KMS-11 (cell line): ENCODE results near the gene ZNF175.

Experiments used
- H2AFZ ChIP-seq: fragments of 200-600 bp; sonication (generic); 2 replicates; pipeline ENCODE4 v1.6.1; 2016; ENCODE audit warnings: antibody characterized with exemption, mixed run types, low read depth
- H3K27ac ChIP-seq: fragments of 200-600 bp; sonication (generic); 2 replicates; pipeline ENCODE4 v1.6.1; 2016; ENCODE audit warnings: mild to moderate bottlenecking, mixed run types
- H3K27me3 ChIP-seq: fragments of 200-600 bp; sonication (generic); 2 replicates; pipeline ENCODE4 v1.6.1; 2017; ENCODE audit warnings: mild to moderate bottlenecking, low read depth, mixed run types, moderate library complexity; ENCODE audit not compliant: insufficient read depth
- H3K36me3 ChIP-seq: fragments of 200-600 bp; sonication (generic); 2 replicates; pipeline ENCODE4 v1.6.1; 2017; ENCODE audit warnings: mild to moderate bottlenecking, mixed run types; ENCODE audit not compliant: insufficient read depth
- H3K4me1 ChIP-seq: fragments of 200-600 bp; sonication (generic); 2 replicates; pipeline ENCODE4 v1.6.1; 2016; ENCODE audit warnings: mild to moderate bottlenecking, low read depth, mixed run types; ENCODE audit not compliant: poor library complexity, severe bottlenecking
- H3K4me2 ChIP-seq: fragments of 200-600 bp; sonication (generic); 2 replicates; pipeline ENCODE4 v1.7.0; 2016; ENCODE audit warnings: mild to moderate bottlenecking, mixed run types
- H3K4me3 ChIP-seq: fragments of 200-600 bp; sonication (generic); IDR thresholded peaks from 2 replicates; pipeline ENCODE4 v1.6.1; 2017; ENCODE audit warnings: low read depth, low read length, mixed read lengths; ENCODE audit not compliant: insufficient read depth
- H3K79me2 ChIP-seq: fragments of 200-600 bp; sonication (generic); 2 replicates; pipeline ENCODE4 v1.6.1; 2016; ENCODE audit warnings: low read depth, mixed run types; ENCODE audit not compliant: insufficient read depth
- H3K9ac ChIP-seq: fragments of 200-600 bp; sonication (generic); 2 replicates; pipeline ENCODE4 v1.6.1; 2016; ENCODE audit warnings: mild to moderate bottlenecking, mixed run types
- H4K20me1 ChIP-seq: fragments of 200-600 bp; sonication (generic); 2 replicates; pipeline ENCODE4 v1.6.1; 2016; ENCODE audit warnings: mild to moderate bottlenecking, mixed run types; ENCODE audit not compliant: insufficient read depth
- TF ChIP-seq, protein P1 (sequence below): fragments of 200-600 bp; sonication (generic); conservative IDR thresholded peaks from 2 replicates; pipeline ENCODE4 v1.6.1; 2017; ENCODE audit warnings: low read depth, mild to moderate bottlenecking, antibody characterized with exemption, low read length, moderate library complexity, mixed read lengths

Gene ZNF175

DNA sequence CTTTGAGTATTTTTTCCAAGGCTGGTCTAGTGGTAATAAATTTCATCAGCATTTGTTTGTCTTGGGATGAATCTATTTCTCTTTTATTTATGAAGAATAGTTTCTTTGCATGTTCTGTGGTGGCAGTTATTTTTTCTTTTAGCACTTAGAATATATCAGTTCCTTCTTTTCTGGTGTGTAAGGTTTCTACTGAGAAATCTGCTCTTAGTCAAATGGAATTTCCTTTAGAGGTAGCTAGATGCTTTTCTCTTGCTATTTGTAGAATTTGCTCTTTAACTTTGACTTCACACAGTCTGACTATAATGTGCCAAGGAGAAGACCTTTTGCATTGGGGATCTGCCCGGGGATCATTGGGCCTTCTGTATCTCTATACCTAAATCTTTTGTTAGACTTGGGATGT lies 35.5 kb upstream of the ZNF175 start:
- H3K4me3 ChIP-seq: no peak overlapping the region
- H2AFZ ChIP-seq: no peak overlapping the region
- no peaks in the 10 kb centered on the region for H4K20me1 ChIP-seq
- H3K27me3 ChIP-seq: no peaks in the 10 kb centered on the region; the same call in 1 of the 2 replicates
- TF ChIP-seq, protein P1, sequence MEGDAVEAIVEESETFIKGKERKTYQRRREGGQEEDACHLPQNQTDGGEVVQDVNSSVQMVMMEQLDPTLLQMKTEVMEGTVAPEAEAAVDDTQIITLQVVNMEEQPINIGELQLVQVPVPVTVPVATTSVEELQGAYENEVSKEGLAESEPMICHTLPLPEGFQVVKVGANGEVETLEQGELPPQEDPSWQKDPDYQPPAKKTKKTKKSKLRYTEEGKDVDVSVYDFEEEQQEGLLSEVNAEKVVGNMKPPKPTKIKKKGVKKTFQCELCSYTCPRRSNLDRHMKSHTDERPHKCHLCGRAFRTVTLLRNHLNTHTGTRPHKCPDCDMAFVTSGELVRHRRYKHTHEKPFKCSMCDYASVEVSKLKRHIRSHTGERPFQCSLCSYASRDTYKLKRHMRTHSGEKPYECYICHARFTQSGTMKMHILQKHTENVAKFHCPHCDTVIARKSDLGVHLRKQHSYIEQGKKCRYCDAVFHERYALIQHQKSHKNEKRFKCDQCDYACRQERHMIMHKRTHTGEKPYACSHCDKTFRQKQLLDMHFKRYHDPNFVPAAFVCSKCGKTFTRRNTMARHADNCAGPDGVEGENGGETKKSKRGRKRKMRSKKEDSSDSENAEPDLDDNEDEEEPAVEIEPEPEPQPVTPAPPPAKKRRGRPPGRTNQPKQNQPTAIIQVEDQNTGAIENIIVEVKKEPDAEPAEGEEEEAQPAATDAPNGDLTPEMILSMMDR: no peak
- no peak overlapping the region for H3K9ac ChIP-seq
- H3K79me2 ChIP-seq: no peaks in the 10 kb centered on the region
- H3K4me2 ChIP-seq: no peak overlapping the region
- no peaks in the 10 kb centered on the region for H3K4me1 ChIP-seq
- no peaks in the 10 kb centered on the region for H3K36me3 ChIP-seq
- no peak overlapping the region for H3K27ac ChIP-seq

DNA sequence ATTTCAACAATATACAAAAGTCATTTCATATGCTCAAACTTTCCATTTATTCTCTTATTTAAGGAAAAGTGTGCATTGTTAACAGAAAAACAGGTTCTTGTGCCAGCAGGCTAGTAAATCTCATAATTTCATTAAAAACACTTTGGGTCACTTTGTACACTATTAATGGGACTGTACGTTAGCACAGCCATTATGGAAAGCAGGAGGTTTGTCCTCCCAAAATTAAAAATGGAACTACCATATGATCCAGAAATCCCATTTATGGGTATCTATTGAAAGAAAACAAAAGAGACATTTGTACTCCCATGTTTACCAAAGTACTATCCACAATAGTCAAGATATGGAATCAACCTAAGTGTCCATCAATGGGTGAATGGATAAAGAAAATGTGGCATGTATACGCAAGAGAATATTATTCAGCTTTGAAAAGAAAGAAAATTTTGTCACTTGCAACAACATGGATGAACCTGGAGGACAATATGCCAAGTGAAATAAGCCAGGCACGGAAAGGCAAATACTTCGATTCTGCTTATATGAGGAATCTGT lies 31.2 kb upstream of the ZNF175 start:
- H3K27me3 ChIP-seq: no peaks in the 10 kb centered on the region
- no peaks in the 10 kb centered on the region for H3K4me1 ChIP-seq
- no peak overlapping the region for H3K9ac ChIP-seq
- no peak overlapping the region for H3K4me3 ChIP-seq
- H3K36me3 ChIP-seq: no peaks in the 10 kb centered on the region
- H3K4me2 ChIP-seq: no peak overlapping the region
- H2AFZ ChIP-seq: no peak overlapping the region
- TF ChIP-seq, protein P1: no peak
- no peaks in the 10 kb centered on the region for H4K20me1 ChIP-seq
- H3K79me2 ChIP-seq: no peaks in the 10 kb centered on the region
- H3K27ac ChIP-seq: no peak overlapping the region

DNA sequence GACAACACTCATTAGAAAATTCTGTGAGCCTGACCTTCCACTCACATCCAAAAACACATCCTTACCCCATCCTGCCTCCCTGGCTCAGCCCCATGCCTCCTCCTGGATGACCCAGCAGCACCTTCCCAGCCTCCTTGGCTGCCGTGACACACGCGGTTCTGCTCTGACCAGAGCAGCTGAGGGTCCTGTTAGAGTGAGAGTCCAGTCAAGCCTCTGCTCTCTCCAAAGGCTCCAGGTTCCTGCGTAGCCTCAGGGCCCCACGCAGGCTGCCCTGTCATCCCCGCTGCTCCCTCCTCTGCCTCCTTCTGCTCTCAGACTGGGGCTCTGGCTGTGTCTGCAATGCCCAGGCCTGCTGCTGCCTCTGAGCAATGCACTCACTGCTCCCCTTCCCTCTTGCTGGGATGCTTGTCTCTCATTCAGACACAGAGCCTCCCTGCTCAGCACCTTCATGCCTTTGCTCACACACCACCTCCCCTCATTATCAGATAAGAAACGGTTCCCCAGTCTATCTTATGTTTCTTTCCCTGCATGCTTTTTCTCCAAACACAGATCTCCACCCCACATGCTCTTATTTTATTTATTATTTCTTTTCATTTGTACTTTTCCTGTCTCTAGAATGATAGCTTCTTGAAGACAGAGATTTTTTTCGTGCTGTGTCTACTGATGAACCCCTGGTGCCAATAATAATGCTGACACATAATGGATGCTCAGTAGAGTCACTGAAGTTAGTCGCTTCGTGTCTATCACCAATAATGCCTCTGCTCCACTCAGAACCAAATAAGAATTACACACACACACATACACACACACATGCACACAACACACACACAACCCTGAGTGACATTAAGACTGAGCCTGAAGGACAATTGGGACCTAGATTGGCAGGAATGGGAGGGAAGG lies 29.4 kb upstream of the ZNF175 start:
- Histone ChIP-seq H3K4me3 (no peak overlapping the region), H3K9ac (no peak overlapping the region)

DNA sequence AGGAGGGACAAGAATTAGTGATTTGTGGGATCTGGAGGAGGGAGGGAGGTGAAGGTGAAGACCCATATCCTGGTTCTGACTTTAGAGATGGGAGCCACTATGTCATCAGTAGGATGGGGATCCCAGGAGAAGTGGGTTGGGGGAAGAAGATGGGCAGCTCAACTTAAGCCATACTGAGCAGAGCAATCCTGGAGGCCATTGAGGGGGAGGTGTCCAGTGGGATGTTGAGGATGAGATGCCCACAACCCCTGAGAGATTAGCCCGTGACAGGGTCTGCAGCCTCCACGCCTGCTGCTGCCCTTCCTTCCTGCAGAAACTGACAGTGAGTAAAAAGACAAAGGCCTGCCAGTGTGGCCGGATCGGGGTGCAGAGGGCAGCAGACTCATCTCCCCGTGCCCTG lies 28.4 kb upstream of the ZNF175 start:
- Histone ChIP-seq H3K27ac (no peak overlapping the region), H3K36me3 (no peaks in the 10 kb centered on the region), H3K4me3 (no peak overlapping the region), H4K20me1 (no peaks in the 10 kb centered on the region), H3K9ac (no peak overlapping the region), H3K4me1 (no peaks in the 10 kb centered on the region), H3K27me3 (no peaks in the 10 kb centered on the region), H3K4me2 (no peak overlapping the region), H2AFZ (no peak overlapping the region), H3K79me2 (no peaks in the 10 kb centered on the region)
- TF ChIP-seq, protein P1: no peak

More for the DNA sequence above, 29.4 kb upstream of the ZNF175 start:
- Histone ChIP-seq H4K20me1 (no peaks in the 10 kb centered on the region), H3K36me3 (no peaks in the 10 kb centered on the region), H3K4me1 (no peaks in the 10 kb centered on the region), H2AFZ (no peak overlapping the region), H3K79me2 (no peaks in the 10 kb centered on the region), H3K27me3 (no peaks in the 10 kb centered on the region), H3K27ac (no peak overlapping the region), H3K4me2 (no peak overlapping the region)
- TF ChIP-seq, protein P1: no peak
